ENCODE results near the gene GNB1L.

GNB1L gene

DNA sequence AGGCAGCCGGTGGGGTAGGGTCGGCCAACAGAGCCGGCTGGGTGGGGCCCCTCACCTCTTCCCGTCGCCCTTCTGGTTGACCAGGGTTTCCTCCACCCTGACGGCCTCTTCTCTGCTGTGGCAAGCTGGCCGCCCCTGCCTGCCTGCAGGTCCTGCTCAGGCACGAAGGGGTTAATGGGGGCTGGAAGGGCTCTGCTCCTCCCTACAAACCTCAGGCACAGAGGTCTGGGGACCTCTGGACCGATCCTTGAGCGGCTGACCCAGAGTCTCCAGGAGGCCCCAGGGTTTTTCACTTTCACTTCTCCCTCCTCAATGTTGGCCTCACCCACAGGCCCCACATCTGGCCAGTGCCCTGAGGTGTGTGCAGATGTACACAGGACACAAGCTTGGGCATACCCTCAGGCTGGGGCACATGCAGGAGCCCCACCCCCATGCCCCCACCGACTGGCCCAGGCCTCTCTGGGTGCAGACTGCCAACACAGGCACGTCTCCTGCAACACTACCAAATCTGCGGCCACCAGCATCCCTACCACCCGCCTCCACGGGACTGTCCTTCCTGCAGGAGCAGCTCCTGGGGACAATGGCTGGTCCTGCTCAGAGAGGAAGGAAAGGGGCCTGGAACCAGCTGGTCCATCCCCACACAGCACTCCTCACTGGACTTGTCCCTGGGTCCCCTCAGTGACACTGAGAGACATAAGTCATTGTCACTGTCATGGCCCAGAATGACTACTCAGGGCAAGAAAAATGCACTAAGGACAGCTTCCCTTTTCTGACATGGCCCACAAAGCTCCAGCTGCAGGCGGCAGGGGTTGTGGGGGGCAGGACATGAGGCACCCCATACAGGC lies 97.3 kb downstream of the GNB1L start:
- FAIRE-seq (no peak), DNase-seq (ENCODE audit: insufficient read length, low spot score) (peak; percentile 57)
- TF ChIP-seq POLR2A (IDR thresholded peaks at IDR 0.05; ENCODE audit: low read depth, low read length): no peak

DNA sequence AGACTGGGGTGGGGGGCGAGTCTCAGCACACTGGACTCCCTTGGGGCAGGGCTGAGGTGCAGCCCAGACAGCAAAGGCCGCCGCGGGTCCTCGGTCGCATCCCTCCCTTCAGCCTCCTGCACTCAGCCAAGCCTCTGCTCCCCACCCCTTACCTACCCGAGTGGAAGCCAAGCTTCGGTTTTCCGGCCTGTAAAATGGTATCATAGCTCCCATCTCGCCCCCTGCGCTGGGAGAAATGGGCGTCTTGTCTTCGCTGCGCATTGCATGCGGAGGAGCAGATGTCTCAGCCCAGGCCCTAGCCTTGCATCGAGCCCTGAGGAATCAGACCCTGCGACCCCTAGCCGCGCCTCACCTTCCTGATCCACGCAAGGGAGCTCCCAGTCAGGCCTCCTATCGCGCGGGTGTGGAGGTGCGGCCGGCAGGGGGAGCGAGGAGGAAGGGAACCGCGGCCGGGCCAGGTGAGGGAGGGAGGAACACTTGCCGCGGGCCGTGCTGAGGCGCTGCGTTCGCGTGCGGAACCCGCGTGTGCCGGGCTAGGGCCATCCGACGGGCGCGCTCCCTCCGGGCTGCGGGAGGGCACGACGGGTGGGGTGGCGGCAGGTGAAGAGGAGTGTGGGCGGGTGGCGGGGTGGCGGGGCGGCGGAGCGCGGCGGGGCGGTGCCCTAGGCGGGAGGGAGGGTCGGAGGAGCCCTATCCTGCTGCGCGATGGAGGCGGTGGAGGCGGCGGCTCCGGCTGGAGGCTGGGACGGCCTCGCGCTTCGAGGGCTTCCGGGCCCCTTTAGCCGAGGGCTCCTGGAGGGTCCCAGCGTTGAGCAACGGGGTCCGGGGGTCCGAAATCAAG lies 98.2 kb downstream of the GNB1L start:
- TF ChIP-seq POLR2A (IDR thresholded peaks at IDR 0.05; ENCODE audit: low read depth, low read length): no peak
- DNase-seq (ENCODE audit: insufficient read length, low spot score): no peak
- no peak for FAIRE-seq

- FAIRE-seq (no peak), DNase-seq (ENCODE audit: insufficient read length, low spot score) (no peak)
- no peak for TF ChIP-seq POLR2A (IDR thresholded peaks at IDR 0.05; ENCODE audit: low read depth, low read length)
Measured at GRCh38 chr22:19755722-19756287, 98.9 kb downstream of the GNB1L start.

DNA sequence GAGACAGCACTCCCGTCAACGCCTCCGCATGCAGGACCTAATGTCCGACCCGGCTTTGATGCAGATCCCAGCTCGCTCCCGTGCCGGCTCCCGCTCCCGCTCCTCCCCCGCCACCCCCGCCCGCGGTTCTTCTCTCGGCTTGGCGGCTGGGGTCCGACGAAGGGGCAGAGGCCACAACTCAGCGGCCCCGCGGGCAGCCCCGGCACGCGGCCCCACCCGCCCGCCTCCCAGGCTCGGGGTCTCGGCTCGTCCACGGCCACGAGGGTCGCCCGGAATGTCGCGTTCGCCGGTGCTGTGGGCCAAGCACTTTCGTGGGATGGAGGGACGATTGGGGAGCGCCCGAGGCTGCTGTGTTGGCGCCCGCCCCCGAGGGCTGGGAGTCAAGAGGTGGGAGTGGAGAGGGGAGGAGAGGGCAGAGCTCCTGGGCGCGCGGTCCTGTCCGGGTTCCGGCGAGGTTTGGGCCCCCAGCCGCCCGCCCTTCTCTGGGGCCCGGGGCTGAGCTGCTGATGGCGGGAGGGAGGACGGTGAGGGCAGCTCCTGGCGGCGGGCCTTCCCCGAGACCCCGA lies 99.4 kb downstream of the GNB1L start:
- DNase-seq (ENCODE audit: insufficient read length, low spot score) (no peak), FAIRE-seq (no peak)
- no peak for TF ChIP-seq POLR2A (IDR thresholded peaks at IDR 0.05; ENCODE audit: low read depth, low read length)

DNA sequence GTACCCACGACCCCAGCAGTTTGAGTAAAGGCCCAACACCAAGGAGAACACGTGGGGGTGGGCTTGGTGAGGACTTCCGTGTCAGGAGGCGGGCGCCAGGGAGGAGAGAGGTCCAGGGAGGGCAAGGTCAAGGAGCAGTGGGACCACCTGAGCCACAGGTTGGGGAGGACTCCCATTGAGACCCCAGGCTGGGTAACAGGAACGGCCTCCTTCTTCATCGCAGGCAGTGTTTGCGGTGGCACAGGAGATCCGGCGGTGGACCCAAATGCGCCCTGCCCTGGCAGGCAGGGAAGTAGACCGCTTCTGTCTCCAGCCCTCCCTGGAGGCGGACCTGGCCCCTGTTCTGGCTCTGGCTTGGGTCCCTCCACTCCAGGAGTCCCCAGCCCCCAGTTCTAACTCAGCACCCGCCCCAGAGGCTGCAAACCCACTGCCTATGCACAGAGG lies 100.0 kb downstream of the GNB1L start:
- no peak for TF ChIP-seq POLR2A (IDR thresholded peaks at IDR 0.05; ENCODE audit: low read depth, low read length)
- DNase-seq (ENCODE audit: insufficient read length, low spot score) (no peak), FAIRE-seq (no peak)

DNA sequence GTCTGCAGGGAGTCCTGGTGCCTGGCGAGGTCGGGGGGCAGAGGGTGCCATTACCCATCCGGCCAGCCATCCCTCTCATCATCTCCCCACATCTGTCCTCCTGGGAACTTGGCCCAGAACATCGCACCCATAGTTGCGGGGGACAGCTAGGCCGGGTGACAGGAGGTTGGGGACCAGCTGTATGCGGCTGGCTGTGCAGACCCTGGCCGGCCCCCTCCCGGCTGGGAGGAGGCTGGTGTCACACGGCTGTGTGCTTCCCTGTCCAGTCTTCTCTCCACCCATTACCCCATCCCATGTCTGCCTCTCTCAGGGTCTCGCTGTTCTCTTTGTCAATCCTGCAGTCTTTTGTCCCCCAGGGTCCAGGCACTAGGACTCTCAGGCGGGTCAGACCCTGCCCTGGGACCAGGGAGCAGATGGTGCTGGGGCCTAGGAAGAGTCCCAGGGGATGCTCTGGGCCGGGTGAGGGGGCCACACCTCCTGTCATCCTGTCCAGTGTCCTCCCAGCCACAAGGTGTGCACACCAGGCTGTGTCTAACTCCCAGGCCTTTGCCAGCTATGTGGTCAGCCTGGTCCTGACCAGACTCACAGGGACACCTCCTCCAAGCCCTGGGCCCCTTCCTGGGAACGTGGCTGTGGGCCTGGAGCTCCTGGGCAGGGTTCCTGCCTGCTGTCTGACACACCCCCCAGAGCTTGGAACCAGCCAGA lies 100.5 kb downstream of the GNB1L start:
- DNase-seq (ENCODE audit: insufficient read length, low spot score): no peak
- TF ChIP-seq POLR2A (IDR thresholded peaks at IDR 0.05; ENCODE audit: low read depth, low read length): no peak
- no peak for FAIRE-seq

- no peak for FAIRE-seq
- no peak for TF ChIP-seq POLR2A (IDR thresholded peaks at IDR 0.05; ENCODE audit: low read depth, low read length)
- DNase-seq (ENCODE audit: insufficient read length, low spot score): no peak
Measured at GRCh38 chr22:19753090-19753842, 101.4 kb downstream of the GNB1L start.

DNA sequence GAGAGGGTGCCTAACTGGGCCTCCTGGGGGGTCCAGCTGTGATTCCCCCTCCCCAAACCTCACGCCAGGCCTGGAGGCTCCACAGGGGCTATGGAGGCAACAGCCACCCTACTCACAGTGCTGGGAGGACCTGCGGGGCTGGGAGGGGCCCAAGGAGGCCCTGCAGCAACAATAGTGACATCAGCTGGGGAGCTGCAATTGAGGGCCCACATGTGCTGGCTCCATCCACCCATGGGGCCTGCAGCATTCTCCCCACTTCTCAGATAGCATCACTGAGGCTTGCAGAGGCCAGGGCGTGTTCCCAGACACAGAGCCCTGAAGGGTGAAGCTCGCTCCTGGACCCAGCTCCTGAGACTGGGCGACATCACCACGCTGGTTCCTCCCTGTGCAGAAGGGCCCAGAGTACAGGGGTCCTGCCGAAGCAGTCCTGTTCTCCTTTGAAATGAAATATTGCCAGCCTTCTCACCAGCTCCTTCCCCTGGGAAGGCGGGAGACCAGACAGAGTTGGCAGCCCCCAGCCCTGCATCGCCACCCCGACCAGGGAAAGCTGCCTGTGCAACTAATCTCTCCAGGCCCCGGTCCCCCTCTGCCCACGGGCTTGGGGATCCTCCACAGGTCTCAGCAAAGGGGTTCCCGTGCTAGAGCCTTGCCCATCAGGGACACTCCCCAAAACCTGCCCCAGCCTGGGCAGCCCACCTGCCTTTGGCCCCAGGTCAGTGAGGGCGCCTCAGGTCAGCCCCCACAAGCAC lies 103.0 kb downstream of the GNB1L start:
- DNase-seq (ENCODE audit: insufficient read length, low spot score) (no peak), FAIRE-seq (no peak)
- TF ChIP-seq POLR2A (IDR thresholded peaks at IDR 0.05; ENCODE audit: low read depth, low read length): no peak

GRCh38 chr22:19750507-19751490 lies 103.9 kb downstream of the GNB1L start:
- no peak for TF ChIP-seq POLR2A (IDR thresholded peaks at IDR 0.05; ENCODE audit: low read depth, low read length)
- DNase-seq (ENCODE audit: insufficient read length, low spot score): peak; percentile 46
- no peak for FAIRE-seq

DNA sequence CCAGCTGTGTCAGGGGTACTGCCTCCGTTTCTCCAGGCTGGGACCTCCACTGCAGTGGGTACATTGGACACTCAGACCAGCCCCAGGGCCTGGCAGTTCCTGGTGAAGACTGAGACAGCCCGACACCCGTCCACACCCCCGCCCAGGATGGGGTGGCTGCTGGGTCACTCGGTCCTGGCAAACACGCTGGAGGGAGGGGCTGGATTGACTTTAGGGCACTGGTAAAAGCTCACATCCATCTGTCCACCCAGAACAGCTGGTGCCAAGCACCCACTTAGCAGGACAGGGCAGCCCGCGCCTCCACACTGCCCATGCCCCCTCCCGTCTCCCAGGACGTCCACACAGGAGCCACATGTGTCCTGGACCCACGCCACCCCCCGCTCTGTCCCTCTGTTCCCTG lies 104.8 kb downstream of the GNB1L start:
- FAIRE-seq (no peak), DNase-seq (ENCODE audit: insufficient read length, low spot score) (no peak)
- TF ChIP-seq POLR2A (IDR thresholded peaks at IDR 0.05; ENCODE audit: low read depth, low read length): no peak
